OCI-LY3 (cell line): ENCODE measurements around the gene OPTC.
A peak's percentile ranks its signal among the peaks of the same experiment; 100 is the strongest.

Experiments used
- H2AFZ ChIP-seq: fragments of 200-600, 300-600 bp; shearing (Covaris generic); 2 replicates; pipeline ENCODE4 v1.6.0; 2014; ENCODE audit warnings: antibody characterized with exemption, low read depth, low read length
- H3K27ac ChIP-seq: fragments of 200-600, 300-600 bp; sonication (generic); 2 replicates; pipeline ENCODE4 v1.5.1; 2014; ENCODE audit warnings: mild to moderate bottlenecking, low read length, moderate library complexity, mixed read lengths
- H3K27me3 ChIP-seq: fragments of 200-600, 300-600 bp; sonication (generic); 2 replicates; pipeline ENCODE4 v1.6.1; 2014; ENCODE audit warnings: low read depth, low read length, mixed read lengths
- H3K36me3 ChIP-seq: fragments of 200-600, 300-600 bp; sonication (generic); replicated peaks from 2 replicates; pipeline ENCODE3; 2014; ENCODE audit warnings: low read depth, low read length, mixed read lengths
- H3K4me1 ChIP-seq: fragments of 300-600, 200-600 bp; sonication (generic); 2 replicates; pipeline ENCODE4 v1.6.1; 2014; ENCODE audit warnings: low read length, mixed read lengths
- H3K4me2 ChIP-seq: fragments of 200-600, 300-600 bp; sonication (generic); 2 replicates; pipeline ENCODE4 v1.6.1; 2014; ENCODE audit warnings: low read length, mixed read lengths
- H3K4me3 ChIP-seq: fragments of 300-600, 200-600 bp; sonication (generic); 2 replicates; pipeline ENCODE4 v1.5.1; 2014; ENCODE audit warnings: antibody characterized with exemption, mild to moderate bottlenecking, low read length, moderate library complexity
- H3K79me2 ChIP-seq: fragments of 300-600, 200-600 bp; shearing (Covaris generic); 2 replicates; pipeline ENCODE4 v1.6.1; 2014; ENCODE audit warnings: mild to moderate bottlenecking, low read length, mixed read lengths
- H3K9ac ChIP-seq: fragments of 300-600, 200-600 bp; shearing (Covaris generic); 2 replicates; pipeline ENCODE4 v1.6.0; 2014; ENCODE audit warnings: mild to moderate bottlenecking, low read length, moderate library complexity
- H3K9me3 ChIP-seq: fragments of 200-600, 300-600 bp; shearing (Covaris generic); 2 replicates; pipeline ENCODE4 v1.6.1; 2014; ENCODE audit warnings: low read length, mixed read lengths; ENCODE audit not compliant: insufficient read depth
- H4K20me1 ChIP-seq: fragments of 200-600, 300-600 bp; sonication (generic); 2 replicates; pipeline ENCODE4 v1.6.1; 2016; ENCODE audit warnings: low read length, mixed read lengths; ENCODE audit not compliant: insufficient read depth
- EZH2phosphoT487 ChIP-seq: fragments of 200-600 bp; shearing (Covaris generic); IDR thresholded peaks from 2 replicates; pipeline ENCODE4 v1.6.1; 2018; ENCODE audit warnings: antibody characterized with exemption, mixed run types, low read depth
- TF ChIP-seq, protein P1 (sequence below): fragments of 200-600, 300-600 bp; sonication (generic); IDR thresholded peaks from 2 replicates; pipeline ENCODE4 v1.5.1; 2014; ENCODE audit warnings: antibody characterized with exemption, low read length, low read depth

OPTC gene

GRCh38 chr1:203458078-203458477 lies 35.9 kb upstream of the OPTC start:
- H2AFZ ChIP-seq, result no peak overlapping the region
- no peak overlapping the region for H3K27ac ChIP-seq
- TF ChIP-seq EZH2phosphoT487, result no peak
- TF ChIP-seq, protein P1, sequence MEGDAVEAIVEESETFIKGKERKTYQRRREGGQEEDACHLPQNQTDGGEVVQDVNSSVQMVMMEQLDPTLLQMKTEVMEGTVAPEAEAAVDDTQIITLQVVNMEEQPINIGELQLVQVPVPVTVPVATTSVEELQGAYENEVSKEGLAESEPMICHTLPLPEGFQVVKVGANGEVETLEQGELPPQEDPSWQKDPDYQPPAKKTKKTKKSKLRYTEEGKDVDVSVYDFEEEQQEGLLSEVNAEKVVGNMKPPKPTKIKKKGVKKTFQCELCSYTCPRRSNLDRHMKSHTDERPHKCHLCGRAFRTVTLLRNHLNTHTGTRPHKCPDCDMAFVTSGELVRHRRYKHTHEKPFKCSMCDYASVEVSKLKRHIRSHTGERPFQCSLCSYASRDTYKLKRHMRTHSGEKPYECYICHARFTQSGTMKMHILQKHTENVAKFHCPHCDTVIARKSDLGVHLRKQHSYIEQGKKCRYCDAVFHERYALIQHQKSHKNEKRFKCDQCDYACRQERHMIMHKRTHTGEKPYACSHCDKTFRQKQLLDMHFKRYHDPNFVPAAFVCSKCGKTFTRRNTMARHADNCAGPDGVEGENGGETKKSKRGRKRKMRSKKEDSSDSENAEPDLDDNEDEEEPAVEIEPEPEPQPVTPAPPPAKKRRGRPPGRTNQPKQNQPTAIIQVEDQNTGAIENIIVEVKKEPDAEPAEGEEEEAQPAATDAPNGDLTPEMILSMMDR, result no peak
- H3K9ac ChIP-seq, result no peak overlapping the region
- H3K9me3 ChIP-seq, result no peaks in the 10 kb centered on the region
- H3K36me3 ChIP-seq, result no peaks in the 10 kb centered on the region
- no peak overlapping the region for H3K4me2 ChIP-seq
- no peak overlapping the region for H3K4me3 ChIP-seq
- no peaks in the 10 kb centered on the region for H3K27me3 ChIP-seq
- no peaks in the 10 kb centered on the region for H3K79me2 ChIP-seq
- H4K20me1 ChIP-seq, result no peaks in the 10 kb centered on the region
- H3K4me1 ChIP-seq, result peaks cover 64% of the 10 kb centered on the region

DNA sequence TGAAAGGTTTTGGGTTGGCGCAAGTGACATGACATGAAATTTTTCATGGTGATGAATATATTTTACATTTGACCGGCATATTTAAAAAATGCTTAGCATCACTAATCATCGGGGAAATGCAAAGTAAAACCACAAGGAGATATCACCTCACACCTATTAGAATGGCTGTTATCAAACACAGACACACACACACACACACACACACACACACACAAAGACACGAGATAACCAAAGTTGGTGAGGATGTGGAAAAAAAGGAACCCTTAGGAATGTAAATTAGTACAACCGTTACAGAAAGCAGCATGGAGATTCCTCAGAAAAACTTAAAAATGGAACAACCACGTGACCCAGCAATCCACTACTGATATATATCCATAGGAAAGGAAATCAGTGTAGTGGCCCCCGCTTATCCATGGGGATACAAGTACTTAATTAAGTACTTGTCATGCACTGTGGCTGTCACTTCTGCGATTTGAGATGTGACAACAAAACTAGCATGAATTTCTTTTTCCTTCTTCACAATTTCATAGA lies 34.2 kb upstream of the OPTC start:
- no peak overlapping the region for H3K4me3 ChIP-seq
- no peaks in the 10 kb centered on the region for H3K79me2 ChIP-seq
- no peak overlapping the region for H3K9ac ChIP-seq
- TF ChIP-seq, protein P1, result no peak
- TF ChIP-seq EZH2phosphoT487, result no peak
- peaks cover 55% of the 10 kb centered on the region for H3K4me1 ChIP-seq
- no peak overlapping the region for H2AFZ ChIP-seq
- no peak overlapping the region for H3K27ac ChIP-seq
- no peaks in the 10 kb centered on the region for H3K27me3 ChIP-seq
- no peaks in the 10 kb centered on the region for H4K20me1 ChIP-seq
- H3K36me3 ChIP-seq, result no peaks in the 10 kb centered on the region
- peak overlapping the region; percentile 8 for H3K4me2 ChIP-seq
- no peaks in the 10 kb centered on the region for H3K9me3 ChIP-seq

DNA sequence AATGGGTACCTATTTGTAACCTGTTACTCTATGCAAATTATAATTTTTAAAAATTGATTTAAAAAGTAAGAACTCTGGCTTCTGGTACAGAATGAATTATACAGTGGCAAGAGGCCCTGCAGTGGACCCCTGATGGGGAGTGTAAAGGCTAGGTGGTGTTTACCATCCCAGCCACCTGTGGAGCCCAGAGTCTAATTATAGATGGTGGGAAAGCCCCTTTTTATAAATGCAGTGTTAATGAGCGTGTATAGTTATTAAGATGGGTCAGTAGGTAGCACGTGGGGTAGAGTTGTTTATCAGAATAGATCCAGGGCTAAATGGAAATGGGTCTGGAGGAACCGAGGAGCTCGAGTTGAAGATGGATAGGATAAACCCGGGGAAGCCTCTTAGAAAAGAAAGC lies 32.2 kb upstream of the OPTC start:
- no peak overlapping the region for H3K27ac ChIP-seq
- H3K4me2 ChIP-seq, result peak overlapping the region; percentile 55
- 0 out of 2 replicates have a peak overlapping the region, but pooled peaks have one; percentile 1 for H2AFZ ChIP-seq
- no peaks in the 10 kb centered on the region for H3K27me3 ChIP-seq
- TF ChIP-seq, protein P1, result no peak
- TF ChIP-seq EZH2phosphoT487, result no peak
- H3K36me3 ChIP-seq, result no peaks in the 10 kb centered on the region
- no peaks in the 10 kb centered on the region for H3K79me2 ChIP-seq
- peaks cover 49% of the 10 kb centered on the region for H3K4me1 ChIP-seq
- H3K4me3 ChIP-seq, result peak overlapping the region; percentile 9; the same call in 1 of the 2 replicates
- H3K9me3 ChIP-seq, result no peaks in the 10 kb centered on the region
- no peaks in the 10 kb centered on the region for H4K20me1 ChIP-seq
- H3K9ac ChIP-seq, result no peak overlapping the region

DNA sequence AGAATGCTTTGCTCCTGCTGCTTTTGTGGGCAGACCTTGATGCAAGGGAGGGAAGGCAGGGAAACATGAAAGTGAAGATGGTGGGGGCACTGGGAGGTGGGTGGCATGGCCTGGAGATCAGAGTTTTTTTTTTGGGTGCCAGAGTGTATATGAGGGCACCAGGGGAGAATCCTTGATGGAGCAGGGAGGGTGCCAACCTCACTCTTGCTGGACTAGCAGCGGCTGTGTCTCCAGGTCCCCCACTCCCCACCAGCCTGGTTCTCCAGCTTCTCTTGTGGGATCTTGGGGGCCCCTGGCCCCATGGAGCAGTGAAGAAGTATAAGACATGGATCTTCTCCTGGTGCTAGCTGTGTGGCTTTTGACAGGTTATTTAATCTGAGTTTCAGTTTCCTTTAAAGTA lies 31.8 kb upstream of the OPTC start:
- Histone ChIP-seq H3K79me2 (no peaks in the 10 kb centered on the region), H4K20me1 (no peaks in the 10 kb centered on the region), H3K4me1 (peaks cover 46% of the 10 kb centered on the region), H3K9ac (no peak overlapping the region), H3K27ac (no peak overlapping the region), H3K4me3 (no peak overlapping the region; the same call in 1 of the 2 replicates), H2AFZ (0 out of 2 replicates have a peak overlapping the region, but pooled peaks have one; percentile 1), H3K36me3 (no peaks in the 10 kb centered on the region), H3K27me3 (no peaks in the 10 kb centered on the region), H3K4me2 (peak overlapping the region; percentile 55), H3K9me3 (no peaks in the 10 kb centered on the region)
- TF ChIP-seq EZH2phosphoT487, result no peak
- TF ChIP-seq, protein P1, result no peak
